GM19468 (cell line): ENCODE measurements around the gene OR52M1.

Source experiments
- ATAC-seq: cut with Tn5 transposase; IDR thresholded peaks from one replicate; pipeline ENCODE4 v1.9.1; 2021; ENCODE audit warnings: mild to moderate bottlenecking, moderate library complexity, moderate number of reproducible peaks; ENCODE audit not compliant: unreplicated experiment; ENCODE audit errors: extremely low read depth

OR52M1 gene

DNA sequence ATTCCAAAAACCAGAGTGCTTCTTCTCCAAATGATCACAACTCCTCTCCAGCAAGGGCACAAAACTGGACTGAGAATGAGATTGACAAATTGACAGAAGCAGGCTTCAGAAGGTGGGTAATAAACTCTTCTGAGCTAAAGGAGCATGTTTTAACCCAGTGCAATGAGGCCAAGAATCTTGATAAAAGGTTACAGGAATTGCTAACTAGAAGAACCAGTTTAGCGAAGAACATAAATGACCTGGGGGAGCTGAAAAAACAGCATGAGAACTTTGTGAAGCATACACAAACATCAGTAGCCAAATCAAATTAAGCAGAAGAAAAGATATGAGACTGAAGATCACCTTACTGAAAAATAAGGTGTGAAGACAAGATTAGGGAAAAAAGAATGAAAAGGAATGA lies 15.5 kb downstream of the OR52M1 start:
- ATAC-seq, result no peak

DNA sequence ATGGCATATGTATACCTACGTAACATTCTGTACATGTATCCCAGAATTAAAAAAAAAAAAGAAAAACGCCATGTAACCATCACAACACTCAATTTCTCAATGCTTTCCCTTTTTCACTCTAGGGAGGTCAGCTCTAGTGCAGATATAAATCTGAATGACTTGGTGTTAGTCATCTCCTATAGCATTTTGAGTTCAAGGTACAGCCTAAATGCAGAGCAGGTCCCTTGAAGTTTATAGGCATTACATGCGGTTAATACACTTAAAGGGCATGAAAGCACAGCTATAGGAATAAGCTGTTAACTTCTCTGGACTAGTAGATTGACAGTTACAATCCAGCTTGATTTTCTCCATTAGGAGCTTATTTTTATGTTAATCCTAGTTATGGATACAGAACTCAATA lies 20.4 kb downstream of the OR52M1 start:
- no peak for ATAC-seq

DNA sequence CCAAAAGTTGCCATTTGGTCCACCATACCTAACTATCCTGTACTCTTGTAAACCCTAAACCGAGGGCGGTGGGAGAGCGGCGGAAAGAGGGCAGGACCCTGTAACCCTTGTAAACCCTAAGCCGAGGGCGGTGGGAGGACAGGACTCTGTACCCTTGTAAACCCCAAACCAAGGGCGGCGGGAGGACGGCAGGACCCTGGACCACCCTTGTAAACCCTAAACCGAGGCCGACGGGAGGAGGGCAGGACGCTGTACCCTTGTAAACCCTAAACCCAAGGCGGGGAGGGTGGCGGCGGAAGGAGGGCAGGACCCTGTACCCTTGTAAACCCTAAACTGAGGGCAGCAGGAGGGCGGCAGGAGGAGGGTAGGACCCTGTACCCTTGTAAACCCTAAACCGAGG lies 24.1 kb downstream of the OR52M1 start:
- no peak for ATAC-seq

DNA sequence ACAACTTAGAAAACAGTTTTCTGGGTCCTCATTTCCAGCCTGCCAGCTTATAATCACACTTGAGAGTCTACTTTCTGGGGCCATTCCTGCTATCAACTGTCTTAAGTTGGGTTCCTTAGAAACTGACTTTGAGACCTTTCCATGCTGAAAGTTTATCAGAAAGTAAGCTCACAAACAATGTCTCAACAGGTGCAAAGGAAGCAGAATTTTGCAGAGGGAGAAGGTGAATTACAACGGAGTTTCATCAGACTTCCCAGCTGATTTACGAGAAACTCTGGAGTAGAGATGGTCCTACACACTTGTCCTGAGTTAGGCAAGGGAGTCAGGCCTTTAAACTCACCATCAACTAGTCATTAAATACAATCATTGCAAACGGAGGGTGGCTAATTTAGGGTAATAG lies 31.9 kb downstream of the OR52M1 start:
- no peak for ATAC-seq

DNA sequence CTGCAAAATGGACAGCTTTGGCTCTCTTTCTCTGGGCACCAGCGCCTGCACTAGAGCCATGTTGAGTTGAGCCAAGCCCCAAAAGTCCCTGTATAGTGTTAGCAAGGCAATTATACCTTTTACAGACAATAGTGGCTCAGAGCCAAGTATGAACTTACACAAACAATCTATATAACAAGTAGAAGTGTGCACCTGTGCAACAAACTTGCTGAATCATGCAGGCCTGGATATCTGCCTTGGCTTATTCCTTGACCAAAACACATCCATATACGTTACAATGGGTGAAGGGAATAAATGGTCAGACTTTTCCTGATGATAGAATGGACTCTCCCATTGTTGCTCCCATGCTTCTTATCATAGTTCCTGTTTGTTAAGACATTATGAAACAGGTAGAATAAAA lies 32.8 kb downstream of the OR52M1 start:
- no peak for ATAC-seq

DNA sequence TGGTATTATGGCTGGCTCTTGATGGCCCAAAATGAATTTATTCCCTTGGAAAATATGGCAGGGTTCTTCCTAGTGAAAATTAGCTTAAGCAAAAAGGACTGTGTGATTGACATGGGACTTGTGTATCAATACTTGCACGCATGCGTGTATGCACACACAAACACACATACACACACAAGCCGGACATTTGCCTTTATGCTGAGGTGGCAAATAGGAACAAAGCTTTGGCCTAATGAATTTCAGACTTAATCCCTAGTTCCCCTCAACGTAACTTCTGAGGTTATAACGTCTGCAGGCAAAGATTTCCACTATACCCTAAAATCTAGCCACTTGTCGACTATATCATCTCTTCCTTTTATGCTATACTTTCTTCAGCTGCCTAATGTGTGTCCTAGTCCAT lies 33.6 kb downstream of the OR52M1 start:
- no peak for ATAC-seq

DNA sequence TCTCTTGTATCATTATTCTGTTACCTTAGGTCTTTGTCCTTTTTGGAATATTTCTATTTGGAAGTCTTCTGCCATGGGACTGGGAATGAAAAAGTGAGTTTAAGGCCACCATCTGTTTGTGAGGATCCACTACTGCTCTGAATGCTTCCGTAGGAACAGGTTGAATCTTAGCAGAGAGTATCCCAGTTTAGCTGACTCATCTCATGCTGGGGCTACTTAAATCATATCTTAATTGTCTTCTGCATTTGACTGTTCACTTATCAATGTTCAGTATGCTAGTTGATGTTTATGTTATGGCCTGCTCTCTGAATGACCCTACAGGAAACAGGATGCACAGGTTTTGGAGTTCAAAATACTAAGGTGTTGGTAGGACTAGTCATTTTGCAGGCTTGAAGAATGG lies 35.1 kb downstream of the OR52M1 start:
- ATAC-seq, result no peak

DNA sequence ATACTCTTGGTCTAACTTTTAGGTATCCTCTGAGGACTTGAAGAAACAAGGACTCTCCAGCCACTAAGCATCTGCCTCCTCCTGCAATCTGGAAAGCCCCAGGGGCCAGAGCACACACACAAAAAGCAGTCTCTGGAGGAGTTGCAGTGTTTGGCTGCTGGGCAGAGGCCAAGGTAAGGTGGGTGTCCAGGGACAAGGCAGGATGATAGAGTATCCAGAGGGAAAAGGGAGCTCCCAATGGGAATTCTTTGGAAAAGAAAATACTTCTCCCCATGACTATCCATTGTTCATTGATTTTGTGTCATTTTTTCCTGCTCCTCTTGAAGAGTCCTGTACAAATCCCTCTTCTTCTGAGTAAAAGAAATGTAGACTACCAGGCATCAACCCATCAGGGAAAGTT lies 36.5 kb downstream of the OR52M1 start, which contains the start of gene OR52I2:
OR52I2 (plus strand) TSS at position 301 of the 400 bp plus-strand sequence.
- ATAC-seq, result no peak

DNA sequence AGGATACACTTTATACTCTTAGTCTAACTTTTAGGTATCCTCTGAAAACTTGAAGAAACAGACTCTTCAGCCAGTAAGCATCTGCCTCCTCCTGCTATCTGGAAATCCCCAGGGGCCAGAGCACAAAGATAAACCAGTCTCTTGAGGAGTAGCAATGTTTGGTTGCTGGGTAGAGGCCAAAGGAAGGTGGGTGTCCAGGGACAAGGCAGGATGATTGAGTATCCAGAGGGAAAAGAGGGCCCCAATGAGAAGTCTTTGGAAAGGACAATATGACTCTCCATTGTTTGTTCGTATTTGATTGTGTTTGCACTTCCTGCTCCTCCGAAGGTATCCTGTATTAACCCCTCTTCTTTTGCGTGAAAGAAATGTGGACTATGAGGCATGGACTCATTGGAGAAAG lies 44.0 kb downstream of the OR52M1 start:
- ATAC-seq, result no peak

DNA sequence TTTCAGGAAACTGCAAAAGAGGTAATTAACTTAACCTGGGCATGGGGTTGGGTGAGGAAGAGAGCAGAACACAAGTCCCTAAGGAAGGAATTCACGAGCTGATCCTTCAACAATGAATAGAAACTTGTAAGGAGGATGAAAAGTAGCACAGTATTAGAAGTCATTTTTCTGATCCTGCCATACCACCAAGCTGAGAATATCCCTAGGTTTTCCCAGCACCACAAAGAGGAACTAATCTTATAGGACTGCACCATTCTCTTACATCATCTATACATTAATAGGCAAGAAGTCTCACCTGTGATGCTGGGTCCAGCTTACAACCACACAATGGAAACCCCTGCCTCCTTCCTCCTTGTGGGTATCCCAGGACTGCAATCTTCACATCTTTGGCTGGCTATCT lies 48.7 kb downstream of the OR52M1 start, which contains the start of gene OR52I1:
OR52I1 (plus strand) TSS at position 301 of the 400 bp plus-strand sequence; CDS start at position 301, 0 bp downstream.
- ATAC-seq, result no peak
